ENCODE data around the gene ERBB2. TPM values are rescaled to one million over a fixed set of nuclear protein-coding genes. Genes with fewer than 3 reads are reported as not detected.
A peak's percentile ranks its signal among the peaks of the same experiment; 100 is the strongest.

The ERBB2 gene
- total and polyA plus RNA-seq, 2 of the 13 experiments (the other 11 are each of a cell fraction or from before 2014, with no cell fraction given): 57.7 to 64.1 TPM

GRCh38 chr17:39688945-39689344, 10.9 kb upstream of the ERBB2 start (continued):
- TF ChIP-seq TEF (CRISPR knock-in tag; IDR thresholded peaks at IDR 0.05) (no peak), ZNF281 (CRISPR knock-in tag; IDR thresholded peaks at IDR 0.05; ENCODE audit: borderline replicate concordance) (no peak), MEIS1 (CRISPR knock-in tag; IDR thresholded peaks at IDR 0.05; ENCODE audit: borderline replicate concordance) (no peak), TBX3 (IDR thresholded peaks at IDR 0.05; ENCODE audit: borderline replicate concordance) (no peak), HMGA1 (CRISPR knock-in tag; conservative IDR thresholded peaks at IDR 0.05) (no peak), ZSCAN12 (CRISPR knock-in tag; IDR thresholded peaks at IDR 0.05) (no peak), CTCF (CRISPR knock-in tag; IDR thresholded peaks at IDR 0.05) (peak; percentile 57), STAG1 (CRISPR knock-in tag; IDR thresholded peaks at IDR 0.05) (peak; percentile 60), PCBP2 (optimal IDR thresholded peaks at IDR 0.05; ENCODE audit: low read depth, low read length, poor library complexity, severe bottlenecking) (no peak), JUNB (CRISPR knock-in tag; IDR thresholded peaks at IDR 0.05; ENCODE audit: borderline replicate concordance) (no peak), FOXK1 (CRISPR knock-in tag; IDR thresholded peaks at IDR 0.05; ENCODE audit: borderline replicate concordance, low read depth) (no peak), RARA (CRISPR knock-in tag; IDR thresholded peaks at IDR 0.05) (no peak), CEBPZ (IDR thresholded peaks at IDR 0.05; ENCODE audit: low read length) (no peak), TOPORS (CRISPR knock-in tag; IDR thresholded peaks at IDR 0.05) (no peak), SKI (IDR thresholded peaks at IDR 0.05; ENCODE audit: partially characterized antibody) (no peak), NCOA1 (CRISPR knock-in tag; IDR thresholded peaks at IDR 0.05) (no peak)
- TF ChIP-seq, protein P1, sequence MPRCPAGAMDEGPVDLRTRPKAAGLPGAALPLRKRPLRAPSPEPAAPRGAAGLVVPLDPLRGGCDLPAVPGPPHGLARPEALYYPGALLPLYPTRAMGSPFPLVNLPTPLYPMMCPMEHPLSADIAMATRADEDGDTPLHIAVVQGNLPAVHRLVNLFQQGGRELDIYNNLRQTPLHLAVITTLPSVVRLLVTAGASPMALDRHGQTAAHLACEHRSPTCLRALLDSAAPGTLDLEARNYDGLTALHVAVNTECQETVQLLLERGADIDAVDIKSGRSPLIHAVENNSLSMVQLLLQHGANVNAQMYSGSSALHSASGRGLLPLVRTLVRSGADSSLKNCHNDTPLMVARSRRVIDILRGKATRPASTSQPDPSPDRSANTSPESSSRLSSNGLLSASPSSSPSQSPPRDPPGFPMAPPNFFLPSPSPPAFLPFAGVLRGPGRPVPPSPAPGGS (CRISPR knock-in tag; IDR thresholded peaks at IDR 0.05): no peak
- TF ChIP-seq, protein P2, sequence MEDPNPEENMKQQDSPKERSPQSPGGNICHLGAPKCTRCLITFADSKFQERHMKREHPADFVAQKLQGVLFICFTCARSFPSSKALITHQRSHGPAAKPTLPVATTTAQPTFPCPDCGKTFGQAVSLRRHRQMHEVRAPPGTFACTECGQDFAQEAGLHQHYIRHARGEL (CRISPR knock-in tag; IDR thresholded peaks at IDR 0.05): no peak
- TF ChIP-seq, protein P3, sequence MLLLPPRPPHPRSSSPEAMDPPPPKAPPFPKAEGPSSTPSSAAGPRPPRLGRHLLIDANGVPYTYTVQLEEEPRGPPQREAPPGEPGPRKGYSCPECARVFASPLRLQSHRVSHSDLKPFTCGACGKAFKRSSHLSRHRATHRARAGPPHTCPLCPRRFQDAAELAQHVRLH (CRISPR knock-in tag; IDR thresholded peaks at IDR 0.05; ENCODE audit: borderline replicate concordance, low read depth): no peak
